D721Med (cell line): ENCODE results near the gene SELENOP.

Source experiments
- DNase-seq: peaks from one replicate; pipeline ENCODE4 v3.0.0; 2011; ENCODE audit warnings: low spot score; ENCODE audit not compliant: insufficient read length
- FAIRE-seq: peaks from 2 replicates; lab custom pipeline; 2011; peaks lifted over from hg19 to GRCh38; lab: Jason Lieb, UNC
- TF ChIP-seq, protein P1 (sequence below): IDR thresholded peaks from 2 replicates; pipeline ENCODE4 v1.5.1; 2012; ENCODE audit warnings: mild to moderate bottlenecking, control low read depth; ENCODE audit not compliant: insufficient read depth; ENCODE audit errors: missing control alignments

Gene SELENOP, protein sequence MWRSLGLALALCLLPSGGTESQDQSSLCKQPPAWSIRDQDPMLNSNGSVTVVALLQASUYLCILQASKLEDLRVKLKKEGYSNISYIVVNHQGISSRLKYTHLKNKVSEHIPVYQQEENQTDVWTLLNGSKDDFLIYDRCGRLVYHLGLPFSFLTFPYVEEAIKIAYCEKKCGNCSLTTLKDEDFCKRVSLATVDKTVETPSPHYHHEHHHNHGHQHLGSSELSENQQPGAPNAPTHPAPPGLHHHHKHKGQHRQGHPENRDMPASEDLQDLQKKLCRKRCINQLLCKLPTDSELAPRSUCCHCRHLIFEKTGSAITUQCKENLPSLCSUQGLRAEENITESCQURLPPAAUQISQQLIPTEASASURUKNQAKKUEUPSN

DNA sequence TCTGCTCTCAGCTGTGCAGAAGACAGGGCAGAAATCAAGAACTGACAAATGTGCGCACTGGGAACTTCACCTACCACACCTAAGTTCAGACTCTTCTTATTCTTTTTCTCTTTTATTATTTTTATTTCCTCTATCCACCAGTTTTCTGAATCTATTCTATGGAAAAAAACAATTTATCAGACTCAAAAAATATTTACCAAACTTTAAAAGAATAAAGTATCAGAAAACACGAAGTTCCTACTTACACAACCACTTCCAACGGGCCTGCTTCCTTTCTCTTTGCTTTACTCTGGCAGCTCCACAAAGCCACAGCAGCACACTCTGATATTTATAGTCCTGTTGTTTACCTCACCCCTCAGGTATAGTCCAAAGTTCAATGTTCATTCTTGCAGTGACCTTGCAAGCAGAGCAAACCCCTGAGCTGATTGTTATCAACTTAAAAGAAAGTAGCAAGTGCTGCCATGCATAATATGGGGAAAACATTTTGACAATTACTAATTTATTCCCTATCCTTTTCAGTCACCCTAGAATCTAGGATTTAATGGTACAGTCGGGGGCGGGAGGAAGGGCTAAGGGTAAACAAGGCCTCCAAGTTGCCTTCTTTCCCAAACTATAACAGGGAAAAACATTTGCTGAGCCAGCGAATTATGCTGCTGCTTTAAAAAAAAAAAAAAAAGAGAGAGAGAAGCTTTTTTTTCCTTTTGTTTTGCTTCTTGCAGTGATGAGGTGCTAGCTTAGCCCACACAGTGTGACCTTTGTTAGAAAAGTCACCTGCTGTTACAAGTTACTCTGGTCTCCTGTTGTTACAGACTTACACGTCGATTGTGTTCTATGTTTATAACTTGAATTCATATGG, at the start of gene SELENOP:
Gene SELENOP (minus strand): TSS at position 302 of the 856 bp plus-strand sequence. CDS start 3,539 bp downstream, outside the sequence.
- no peak for DNase-seq
- TF ChIP-seq, protein P1, sequence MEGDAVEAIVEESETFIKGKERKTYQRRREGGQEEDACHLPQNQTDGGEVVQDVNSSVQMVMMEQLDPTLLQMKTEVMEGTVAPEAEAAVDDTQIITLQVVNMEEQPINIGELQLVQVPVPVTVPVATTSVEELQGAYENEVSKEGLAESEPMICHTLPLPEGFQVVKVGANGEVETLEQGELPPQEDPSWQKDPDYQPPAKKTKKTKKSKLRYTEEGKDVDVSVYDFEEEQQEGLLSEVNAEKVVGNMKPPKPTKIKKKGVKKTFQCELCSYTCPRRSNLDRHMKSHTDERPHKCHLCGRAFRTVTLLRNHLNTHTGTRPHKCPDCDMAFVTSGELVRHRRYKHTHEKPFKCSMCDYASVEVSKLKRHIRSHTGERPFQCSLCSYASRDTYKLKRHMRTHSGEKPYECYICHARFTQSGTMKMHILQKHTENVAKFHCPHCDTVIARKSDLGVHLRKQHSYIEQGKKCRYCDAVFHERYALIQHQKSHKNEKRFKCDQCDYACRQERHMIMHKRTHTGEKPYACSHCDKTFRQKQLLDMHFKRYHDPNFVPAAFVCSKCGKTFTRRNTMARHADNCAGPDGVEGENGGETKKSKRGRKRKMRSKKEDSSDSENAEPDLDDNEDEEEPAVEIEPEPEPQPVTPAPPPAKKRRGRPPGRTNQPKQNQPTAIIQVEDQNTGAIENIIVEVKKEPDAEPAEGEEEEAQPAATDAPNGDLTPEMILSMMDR: no peak
- no peak for FAIRE-seq

DNA sequence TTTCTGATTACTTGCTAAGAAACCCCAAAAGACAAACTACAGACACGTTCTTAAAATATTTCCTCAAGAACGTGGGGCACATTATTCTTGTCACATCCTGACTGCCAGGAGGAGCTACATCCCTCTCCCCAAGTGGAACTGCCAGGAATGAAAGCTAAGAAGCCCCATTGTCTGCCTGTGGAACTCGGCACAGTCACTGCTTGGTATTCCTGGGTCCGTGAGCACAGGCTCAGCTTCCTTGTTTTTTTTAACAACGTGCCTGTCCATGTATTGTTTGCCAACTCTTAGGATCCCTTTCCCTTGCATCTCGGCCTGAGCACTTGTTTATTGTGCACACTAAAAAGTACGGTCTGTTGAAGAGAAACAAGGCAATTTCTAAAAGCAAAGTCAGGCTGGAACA, 47.0 kb upstream of the SELENOP start:
- no peak for DNase-seq
- no peak for FAIRE-seq
- TF ChIP-seq, protein P1: no peak

DNA sequence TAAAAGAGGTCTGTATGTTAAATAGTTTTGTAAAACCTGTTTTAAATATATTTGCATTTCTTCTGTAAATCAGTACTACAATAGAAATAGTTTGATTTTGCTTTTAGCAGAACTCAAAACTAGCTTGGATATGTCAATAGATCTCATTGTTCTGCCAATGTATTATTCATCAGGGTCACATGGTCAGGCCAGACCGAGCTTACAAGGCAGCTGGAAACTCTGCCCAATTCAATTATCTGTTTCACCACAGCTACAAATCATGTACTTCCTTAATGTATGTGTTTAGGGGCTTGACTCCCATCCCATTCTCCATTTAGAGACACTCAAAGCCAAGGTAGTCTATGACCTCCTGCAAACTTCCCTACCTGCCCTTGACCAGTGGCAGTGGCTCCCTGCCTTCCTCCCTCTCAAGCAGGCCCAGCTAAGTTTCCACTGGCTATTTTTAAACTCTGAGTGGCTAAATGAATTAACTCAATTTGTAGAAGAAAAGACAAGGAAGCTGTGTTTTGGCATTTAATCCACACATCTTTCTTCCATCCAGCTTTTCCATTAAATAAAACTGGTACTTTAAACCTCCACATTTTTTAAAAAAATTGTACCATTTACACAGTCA, 46.4 kb upstream of the SELENOP start:
- DNase-seq (no peak), FAIRE-seq (no peak)

DNA sequence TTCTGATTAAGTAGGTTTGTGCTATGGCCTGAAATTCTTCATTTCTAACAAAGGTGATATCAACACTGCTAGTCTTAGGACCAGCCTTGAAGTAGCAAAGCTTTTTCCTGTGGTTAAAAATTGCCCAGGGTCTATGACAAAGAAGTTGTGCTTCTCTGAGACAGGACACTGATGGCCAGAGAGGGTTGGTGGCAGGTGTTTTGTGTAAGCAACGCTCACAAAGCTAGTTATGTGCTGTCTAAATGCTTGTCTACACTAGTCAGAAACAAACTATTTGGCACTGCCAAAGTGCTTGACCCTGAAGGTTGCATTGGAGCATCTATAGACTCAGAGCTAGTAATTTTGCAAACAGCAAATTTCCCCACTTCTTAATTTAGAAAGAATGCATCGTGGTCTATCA, 44.1 kb upstream of the SELENOP start:
- DNase-seq: no peak
- no peak for FAIRE-seq
- TF ChIP-seq, protein P1: no peak

More for the DNA sequence above, 46.4 kb upstream of the SELENOP start:
- TF ChIP-seq, protein P1: no peak

DNA sequence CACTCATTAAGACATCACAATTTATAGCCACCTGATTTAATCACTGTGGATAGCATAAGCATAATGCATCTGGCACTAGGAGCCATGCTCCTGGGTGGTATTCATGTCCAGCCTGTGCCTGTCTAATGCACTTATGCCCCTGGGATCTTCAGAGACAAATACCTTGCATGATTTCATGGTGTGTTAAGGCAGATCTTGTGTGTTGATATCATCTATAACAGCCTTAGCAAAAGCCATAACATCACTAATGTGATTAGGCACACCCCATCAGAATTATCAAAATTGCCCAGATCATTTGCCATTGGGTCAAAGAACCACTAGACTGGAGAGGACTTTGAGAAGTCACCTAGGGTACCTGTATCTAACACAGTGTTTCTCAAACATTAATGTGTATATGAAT, 43.7 kb upstream of the SELENOP start:
- no peak for FAIRE-seq
- TF ChIP-seq, protein P1: no peak

DNA sequence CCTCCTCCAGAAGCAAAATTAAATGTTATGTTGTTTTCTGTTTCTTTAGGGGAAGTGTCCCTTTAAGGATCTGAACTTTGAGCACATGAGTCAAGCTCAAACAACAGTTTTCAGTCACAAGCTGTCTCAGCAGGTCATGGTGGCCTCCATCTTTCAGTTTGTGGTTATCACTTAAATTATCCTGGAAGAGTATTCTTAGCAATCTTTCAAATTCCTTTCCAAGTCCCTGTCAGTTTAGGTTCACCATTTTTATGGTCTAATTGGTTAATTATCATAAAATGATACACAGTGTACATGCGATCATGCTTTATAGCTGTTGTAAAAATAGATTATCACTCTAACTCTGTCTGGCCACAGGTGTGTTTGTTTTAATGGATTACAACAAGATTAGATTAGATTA, 43.1 kb upstream of the SELENOP start:
- no peak for FAIRE-seq
- TF ChIP-seq, protein P1: no peak
- DNase-seq: no peak

More for the DNA sequence above, 43.7 kb upstream of the SELENOP start:
- DNase-seq: no peak
